ENCODE results near the gene DIABLO.
"Not testable (repeated sequence)": the region's sequence is repeated elsewhere in the genome, so short reads cannot be mapped to it uniquely, and the experiment has no call there.

Gene DIABLO

GRCh38 chr12:122225683-122226365 lies at the start of gene DIABLO:
Gene DIABLO, minus strand, starts transcription at chr12:122226052. Its CDS starts 38 bp downstream, at chr12:122226014.
- peak; percentile 95 to 98 for DNase-seq

GRCh38 chr12:122275459-122275858 lies 49.6 kb upstream of the DIABLO start:
- no peak for DNase-seq

- peak; percentile 38 to 83 for DNase-seq
Observed at GRCh38 chr12:122266230-122266901, 40.5 kb upstream of the DIABLO start, which contains the start of gene VPS33A. Gene VPS33A, minus strand, starts transcription at chr12:122266494. Its CDS starts 86 bp downstream, at chr12:122266408.

- no peak for DNase-seq
Observed at GRCh38 chr12:122265886-122266229, 40.0 kb upstream of the DIABLO start.

GRCh38 chr12:122265476-122265875 lies 39.6 kb upstream of the DIABLO start:
- DNase-seq, result no peak

GRCh38 chr12:122260735-122261134 lies 34.9 kb upstream of the DIABLO start:
- not testable (repeated sequence) for DNase-seq

- DNase-seq, result not testable (repeated sequence)
Observed at GRCh38 chr12:122258939-122259338, 33.1 kb upstream of the DIABLO start.

- not testable (repeated sequence) for DNase-seq
Observed at GRCh38 chr12:122258462-122258861, 32.6 kb upstream of the DIABLO start.

- peak in 1 of 2 experiments; percentile 46 for DNase-seq
Observed at GRCh38 chr12:122250536-122250935, 24.7 kb upstream of the DIABLO start.

GRCh38 chr12:122250047-122250446 lies 24.2 kb upstream of the DIABLO start:
- peak in 1 of 2 experiments; percentile 71 for DNase-seq

GRCh38 chr12:122245553-122245952 lies 19.7 kb upstream of the DIABLO start:
- no peak for DNase-seq

- no peak for DNase-seq
Observed at GRCh38 chr12:122244565-122245371, 18.9 kb upstream of the DIABLO start.

GRCh38 chr12:122243965-122244364 lies 18.1 kb upstream of the DIABLO start:
- no peak for DNase-seq

- DNase-seq, result no peak
Observed at GRCh38 chr12:122238861-122239260, 13.0 kb upstream of the DIABLO start.

GRCh38 chr12:122235741-122236140 lies 9.9 kb upstream of the DIABLO start:
- DNase-seq, result no peak

GRCh38 chr12:122232691-122233090 lies 6.8 kb upstream of the DIABLO start:
- DNase-seq, result no peak

GRCh38 chr12:122230798-122231197 lies 4.9 kb upstream of the DIABLO start:
- no peak for DNase-seq

- no peak for DNase-seq
Observed at GRCh38 chr12:122228092-122228491, 2.2 kb upstream of the DIABLO start.

- DNase-seq, result no peak
Observed at GRCh38 chr12:122227341-122227740, 1.5 kb upstream of the DIABLO start.

GRCh38 chr12:122226366-122227125 lies 694 bp upstream of the DIABLO start:
- DNase-seq, result no peak

GRCh38 chr12:122216445-122216844 lies 9.4 kb downstream of the DIABLO start:
- DNase-seq, result no peak

GRCh38 chr12:122215771-122216170 lies 10.1 kb downstream of the DIABLO start:
- DNase-seq, result no peak
